ENCODE measurements around the gene ARMC9. TPM values are rescaled to one million over a fixed set of nuclear protein-coding genes. Genes with fewer than 3 reads are reported as not detected.

The ARMC9 gene
- polyA plus RNA-seq, 6 donors from 2014 or later = 0.29 to 0.71 (median 0.64) TPM; not detected in 1

GRCh38 chr2:231222318-231223000 is 24.0 kb downstream of the ARMC9 start:
- Mint-ChIP-seq H3K4me1 (no peaks in the 10 kb centered on the region), H3K27ac (no peak overlapping the region), H3K36me3 (no peaks in the 10 kb centered on the region), H3K4me3 (no peak overlapping the region), H3K27me3 (no peaks in the 10 kb centered on the region), H3K9me3 (no peaks in the 10 kb centered on the region)
- DNase-seq = no peak
- ATAC-seq (ENCODE audit: low read depth in 2 of 2) = no peak

GRCh38 chr2:231223001-231223375 is 24.6 kb downstream of the ARMC9 start:
- Mint-ChIP-seq H3K27me3 (no peaks in the 10 kb centered on the region), H3K36me3 (no peaks in the 10 kb centered on the region), H3K4me1 (peaks cover under 1 to 2% (median 2%) of the 10 kb centered on the region in 3 donors), H3K4me3 (no peak overlapping the region), H3K27ac (no peak overlapping the region), H3K9me3 (no peaks in the 10 kb centered on the region)
- DNase-seq = no peak
- ATAC-seq (ENCODE audit: low read depth in 2 of 2) = no peak

GRCh38 chr2:231223458-231223976 is 25.1 kb downstream of the ARMC9 start:
- H3K27me3 Mint-ChIP-seq = no peaks in the 10 kb centered on the region
- H3K4me1 Mint-ChIP-seq = peaks cover 6 to 7% (median 7%) of the 10 kb centered on the region in 3 donors
- no peak for ATAC-seq (ENCODE audit: low read depth in 2 of 2)
- H3K36me3 Mint-ChIP-seq = no peaks in the 10 kb centered on the region
- no peaks in the 10 kb centered on the region for H3K9me3 Mint-ChIP-seq
- no peak overlapping the region for H3K4me3 Mint-ChIP-seq
- H3K27ac Mint-ChIP-seq = no peak overlapping the region
- no peak for DNase-seq

- peak; percentile 86 to 88 for ATAC-seq (ENCODE audit: low read depth in 2 of 2)
- no peaks in the 10 kb centered on the region for H3K27me3 Mint-ChIP-seq
- H3K9me3 Mint-ChIP-seq = no peaks in the 10 kb centered on the region
- peaks cover 14 to 24% (median 20%) of the 10 kb centered on the region in 3 donors for H3K4me1 Mint-ChIP-seq
- peak; percentile 64 for DNase-seq
- H3K4me3 Mint-ChIP-seq = no peak overlapping the region
- peak overlapping the region in 5 of 6 donors; percentile 10 to 95 (median 60) for H3K27ac Mint-ChIP-seq
- H3K36me3 Mint-ChIP-seq = no peaks in the 10 kb centered on the region
These were observed 29.1 kb downstream of the ARMC9 start for GRCh38 chr2:231227310-231228162.

GRCh38 chr2:231228223-231228622 is 29.8 kb downstream of the ARMC9 start:
- H3K4me1 Mint-ChIP-seq = peaks cover 14 to 24% (median 20%) of the 10 kb centered on the region in 3 donors
- DNase-seq (peak; percentile 37), ATAC-seq (ENCODE audit: low read depth in 2 of 2) (peak; percentile 71 to 72)
- H3K27ac Mint-ChIP-seq = peak overlapping the region in 5 of 6 donors; percentile 10 to 95 (median 60)
- H3K9me3 Mint-ChIP-seq = no peaks in the 10 kb centered on the region
- no peaks in the 10 kb centered on the region for H3K27me3 Mint-ChIP-seq
- no peaks in the 10 kb centered on the region for H3K36me3 Mint-ChIP-seq
- H3K4me3 Mint-ChIP-seq = no peak overlapping the region

- ATAC-seq (ENCODE audit: low read depth in 2 of 2) (no peak), DNase-seq (no peak)
- Mint-ChIP-seq H3K27me3 (no peaks in the 10 kb centered on the region), H3K36me3 (no peaks in the 10 kb centered on the region), H3K27ac (peak overlapping the region in 2 of 6 donors; percentile 8 to 95), H3K4me1 (peaks cover 14 to 24% (median 20%) of the 10 kb centered on the region in 3 donors), H3K4me3 (peak overlapping the region in 2 of 8 donors; percentile 1 to 44), H3K9me3 (no peaks in the 10 kb centered on the region)
These were observed 30.6 kb downstream of the ARMC9 start for GRCh38 chr2:231228974-231229529.

DNA sequence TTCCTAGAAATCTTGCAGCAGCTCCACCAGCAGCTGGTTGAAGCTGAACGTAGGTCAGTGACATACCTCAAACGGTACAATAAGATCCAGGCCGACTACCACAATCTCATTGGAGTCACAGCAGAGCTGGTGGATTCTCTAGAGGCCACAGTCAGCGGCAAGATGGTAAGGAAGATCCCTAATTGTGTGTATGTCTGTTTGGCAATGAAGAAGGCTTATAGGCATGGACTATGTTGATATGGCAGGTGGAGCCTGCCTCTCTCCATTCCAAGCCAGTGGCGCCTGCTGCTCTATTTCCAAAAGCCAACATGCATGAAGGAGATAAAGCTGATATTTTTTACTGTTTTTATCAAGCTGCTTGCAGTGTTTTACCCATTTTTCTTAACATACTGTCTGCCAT is 36.8 kb downstream of the ARMC9 start:
- Mint-ChIP-seq H3K4me3 (no peak overlapping the region), H3K4me1 (peaks cover 0 to 1% (median 0%) of the 10 kb centered on the region in 3 donors), H3K9me3 (no peaks in the 10 kb centered on the region), H3K27ac (no peak overlapping the region), H3K27me3 (no peaks in the 10 kb centered on the region), H3K36me3 (no peaks in the 10 kb centered on the region)
- no peak for ATAC-seq (ENCODE audit: low read depth in 2 of 2)
- DNase-seq = no peak

- Mint-ChIP-seq H3K4me1 (no peaks in the 10 kb centered on the region), H3K9me3 (no peaks in the 10 kb centered on the region), H3K27ac (no peak overlapping the region), H3K4me3 (no peak overlapping the region), H3K27me3 (no peaks in the 10 kb centered on the region), H3K36me3 (no peaks in the 10 kb centered on the region)
- no peak for ATAC-seq (ENCODE audit: low read depth in 2 of 2)
- no peak for DNase-seq
These were observed 40.3 kb downstream of the ARMC9 start for GRCh38 chr2:231238689-231239088.

DNA sequence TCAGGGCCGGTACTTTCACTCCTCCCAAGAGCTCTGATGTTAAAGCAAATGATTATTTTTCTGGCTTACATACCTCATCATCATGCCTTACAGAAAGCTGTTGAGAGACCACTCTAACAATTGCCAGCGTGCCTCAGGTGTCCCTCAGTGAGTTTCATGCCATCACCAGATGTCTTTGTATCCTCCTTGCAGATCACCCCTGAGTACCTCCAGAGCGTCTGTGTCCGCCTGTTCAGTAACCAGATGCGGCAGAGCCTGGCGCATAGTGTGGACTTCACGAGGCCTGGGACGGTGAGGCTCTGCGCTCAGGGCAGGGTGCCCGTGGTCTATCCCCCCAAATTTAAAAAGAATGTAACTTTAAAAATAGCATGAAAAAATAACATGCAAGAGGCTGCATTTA is 41.3 kb downstream of the ARMC9 start:
- DNase-seq (no peak), ATAC-seq (ENCODE audit: low read depth in 2 of 2) (no peak)
- Mint-ChIP-seq H3K9me3 (no peaks in the 10 kb centered on the region), H3K36me3 (no peaks in the 10 kb centered on the region), H3K4me3 (no peak overlapping the region), H3K27me3 (no peaks in the 10 kb centered on the region), H3K4me1 (no peaks in the 10 kb centered on the region), H3K27ac (no peak overlapping the region)

GRCh38 chr2:231241755-231242507 is 43.5 kb downstream of the ARMC9 start:
- H3K9me3 Mint-ChIP-seq = no peaks in the 10 kb centered on the region
- no peak overlapping the region for H3K4me3 Mint-ChIP-seq
- no peaks in the 10 kb centered on the region for H3K4me1 Mint-ChIP-seq
- ATAC-seq (ENCODE audit: low read depth in 2 of 2) = no peak
- H3K27ac Mint-ChIP-seq = peak overlapping the region in 1 of 6 donors; percentile 21
- H3K27me3 Mint-ChIP-seq = no peaks in the 10 kb centered on the region
- DNase-seq = no peak
- no peaks in the 10 kb centered on the region for H3K36me3 Mint-ChIP-seq

DNA sequence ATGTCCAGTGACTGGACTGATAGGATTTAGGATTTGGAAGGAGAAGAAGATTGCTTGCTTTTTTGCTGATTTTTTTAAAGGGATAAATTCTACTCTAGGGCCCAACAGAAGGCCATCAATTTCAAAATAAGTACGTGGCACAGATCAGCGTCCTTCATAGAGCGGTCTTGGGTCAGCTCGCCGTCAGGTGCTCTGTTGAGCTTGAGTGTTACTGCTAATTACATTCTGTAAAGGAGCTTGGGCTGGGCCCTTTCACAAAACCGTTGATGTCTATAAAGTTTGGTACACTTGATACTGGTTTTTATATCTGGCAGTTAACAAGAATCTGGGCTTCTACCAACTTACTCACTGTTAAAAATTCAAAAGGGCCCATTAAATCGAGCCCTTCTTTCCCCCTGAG is 45.4 kb downstream of the ARMC9 start:
- DNase-seq (no peak), ATAC-seq (ENCODE audit: low read depth in 2 of 2) (no peak)
- Mint-ChIP-seq H3K27me3 (no peaks in the 10 kb centered on the region), H3K27ac (no peak overlapping the region), H3K36me3 (no peaks in the 10 kb centered on the region), H3K4me1 (no peaks in the 10 kb centered on the region), H3K4me3 (no peak overlapping the region), H3K9me3 (no peaks in the 10 kb centered on the region)

- H3K9me3 Mint-ChIP-seq = no peaks in the 10 kb centered on the region
- DNase-seq = no peak
- H3K27me3 Mint-ChIP-seq = no peaks in the 10 kb centered on the region
These were observed 46.2 kb downstream of the ARMC9 start for GRCh38 chr2:231244382-231245248.

More at GRCh38 chr2:231244382-231245248, 46.2 kb downstream of the ARMC9 start:
- no peak overlapping the region for H3K4me3 Mint-ChIP-seq
- H3K36me3 Mint-ChIP-seq = no peaks in the 10 kb centered on the region
- H3K4me1 Mint-ChIP-seq = no peaks in the 10 kb centered on the region
- ATAC-seq (ENCODE audit: low read depth in 2 of 2) = no peak
- H3K27ac Mint-ChIP-seq = peak overlapping the region in 1 of 6 donors; percentile 18
